HG03342 (cell line): ENCODE data around the gene BLMH.

Source experiments
- ATAC-seq: cut with Tn5 transposase; IDR thresholded peaks from one replicate; pipeline ENCODE4 v1.9.1; 2021; ENCODE audit warnings: mild to moderate bottlenecking, moderate library complexity; ENCODE audit not compliant: unreplicated experiment

Gene BLMH

GRCh38 chr17:30253312-30253711, 38.4 kb downstream of the BLMH start:
- no peak for ATAC-seq

- no peak for ATAC-seq
Observed at GRCh38 chr17:30251931-30252330, 39.8 kb downstream of the BLMH start.

GRCh38 chr17:30249460-30249859, 42.3 kb downstream of the BLMH start:
- ATAC-seq = no peak

GRCh38 chr17:30248786-30249185, 43.0 kb downstream of the BLMH start:
- no peak for ATAC-seq

GRCh38 chr17:30246460-30246859, 45.3 kb downstream of the BLMH start:
- no peak for ATAC-seq

- ATAC-seq = no peak
Observed at GRCh38 chr17:30244853-30245385, 46.8 kb downstream of the BLMH start.

- no peak for ATAC-seq
Observed at GRCh38 chr17:30243568-30243967, 48.2 kb downstream of the BLMH start.

GRCh38 chr17:30243002-30243401, 48.7 kb downstream of the BLMH start:
- ATAC-seq = no peak

GRCh38 chr17:30241051-30241450, 50.7 kb downstream of the BLMH start:
- ATAC-seq = no peak

- ATAC-seq = no peak
Observed at GRCh38 chr17:30240177-30240576, 51.6 kb downstream of the BLMH start.

- ATAC-seq = no peak
Observed at GRCh38 chr17:30239089-30239462, 52.7 kb downstream of the BLMH start.

GRCh38 chr17:30238387-30239088, 53.2 kb downstream of the BLMH start:
- no peak for ATAC-seq

GRCh38 chr17:30238003-30238344, 53.8 kb downstream of the BLMH start:
- no peak for ATAC-seq

- no peak for ATAC-seq
Observed at GRCh38 chr17:30237296-30238002, 54.3 kb downstream of the BLMH start.

GRCh38 chr17:30236766-30237165, 55.0 kb downstream of the BLMH start:
- no peak for ATAC-seq

- no peak for ATAC-seq
Observed at GRCh38 chr17:30236297-30236624, 55.5 kb downstream of the BLMH start.

- ATAC-seq = no peak
Observed at GRCh38 chr17:30235386-30236296, 56.1 kb downstream of the BLMH start, which contains the start of gene SLC6A4. TSS of gene SLC6A4 (minus strand) at chr17:30235697. CDS start at chr17:30221958, 13,739 bp downstream.

- no peak for ATAC-seq
Observed at GRCh38 chr17:30234964-30235363, 56.8 kb downstream of the BLMH start.

- ATAC-seq = no peak
Observed at GRCh38 chr17:30234296-30234695, 57.4 kb downstream of the BLMH start.

- no peak for ATAC-seq
Observed at GRCh38 chr17:30232824-30233427, 58.8 kb downstream of the BLMH start.
